HG03064 (cell line): Measurements from ENCODE around the gene TMEM33.
"Not testable (repeated sequence)": the region's sequence is repeated elsewhere in the genome, so short reads cannot be mapped to it uniquely, and the experiment has no call there.

Experiments
- ATAC-seq: cut with Tn5 transposase; IDR thresholded peaks from one replicate; pipeline ENCODE4 v1.9.1; 2021; ENCODE audit warnings: low read depth; ENCODE audit not compliant: unreplicated experiment

TMEM33 gene

GRCh38 chr4:41934901-41935651 lies at the start of gene TMEM33:
TMEM33 (plus strand) TSS chr4:41935429; CDS start chr4:41935485, 56 bp downstream.
- peak; percentile 91 for ATAC-seq

GRCh38 chr4:41885456-41885855 lies 49.8 kb upstream of the TMEM33 start:
- no peak for ATAC-seq

GRCh38 chr4:41887277-41887676 lies 48.0 kb upstream of the TMEM33 start:
- no peak for ATAC-seq

GRCh38 chr4:41887821-41888686 lies 47.2 kb upstream of the TMEM33 start:
- no peak for ATAC-seq

DNA sequence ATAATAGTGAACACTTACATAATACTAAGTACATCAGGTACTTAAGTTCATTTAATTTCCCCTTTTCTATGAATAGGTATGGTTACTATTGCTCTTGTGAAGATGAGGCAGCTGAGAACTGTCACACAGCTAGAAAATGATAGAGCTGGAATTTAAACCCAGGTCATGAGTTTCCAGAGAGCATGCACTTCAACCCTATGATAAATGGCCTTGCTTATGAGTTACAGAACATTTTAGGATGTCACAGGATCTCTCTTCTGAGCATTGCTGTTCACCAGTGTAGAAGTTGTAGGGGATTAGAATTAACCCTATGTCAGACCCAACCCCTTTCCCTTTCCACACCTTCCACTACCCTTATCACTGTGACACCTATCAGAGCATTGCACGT lies 46.5 kb upstream of the TMEM33 start:
- no peak for ATAC-seq

- ATAC-seq: no peak
Observed at GRCh38 chr4:41889317-41889716, 45.9 kb upstream of the TMEM33 start.

DNA sequence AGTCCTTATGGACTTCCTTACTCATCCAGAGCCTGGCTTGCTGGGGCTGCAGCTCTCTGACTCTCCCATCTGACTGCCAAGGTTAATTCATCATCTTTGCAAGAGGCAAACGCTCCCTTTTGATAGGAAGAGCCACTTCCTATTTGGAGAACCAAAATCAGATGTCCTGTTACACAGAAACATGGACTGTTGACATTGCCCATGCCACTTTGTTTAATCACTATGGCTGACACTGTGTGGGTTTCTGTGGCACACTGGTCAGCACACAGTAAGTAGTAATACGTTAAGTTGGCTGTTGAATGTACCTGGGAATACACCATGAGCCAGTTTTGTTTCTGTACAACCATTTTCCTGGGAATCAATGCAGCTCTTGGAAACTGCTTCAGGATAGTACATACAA lies 45.1 kb upstream of the TMEM33 start:
- no peak for ATAC-seq

- no peak for ATAC-seq
Observed at GRCh38 chr4:41896648-41897047, 38.6 kb upstream of the TMEM33 start.

GRCh38 chr4:41897698-41898097 lies 37.5 kb upstream of the TMEM33 start:
- no peak for ATAC-seq

DNA sequence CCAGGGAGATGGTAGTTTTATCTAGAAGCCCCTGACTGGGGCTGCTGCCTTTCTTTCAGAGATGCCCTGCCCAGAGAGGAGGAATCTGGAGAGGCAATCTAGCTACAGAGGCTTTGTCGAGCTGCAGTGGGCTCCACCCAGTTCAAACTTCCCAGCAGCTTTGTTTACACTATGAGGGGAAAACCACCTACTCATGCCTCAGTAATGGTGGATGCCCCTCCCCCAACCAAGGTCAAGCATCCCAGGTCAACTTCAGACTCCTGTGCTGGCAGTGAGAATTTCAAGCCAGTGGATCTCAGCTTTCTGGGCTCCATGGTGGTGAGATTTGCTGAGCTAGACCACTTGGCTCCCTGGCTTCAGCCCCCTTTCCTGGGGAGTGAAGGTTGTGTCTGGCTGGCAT lies 26.1 kb upstream of the TMEM33 start:
- not testable (repeated sequence) for ATAC-seq

DNA sequence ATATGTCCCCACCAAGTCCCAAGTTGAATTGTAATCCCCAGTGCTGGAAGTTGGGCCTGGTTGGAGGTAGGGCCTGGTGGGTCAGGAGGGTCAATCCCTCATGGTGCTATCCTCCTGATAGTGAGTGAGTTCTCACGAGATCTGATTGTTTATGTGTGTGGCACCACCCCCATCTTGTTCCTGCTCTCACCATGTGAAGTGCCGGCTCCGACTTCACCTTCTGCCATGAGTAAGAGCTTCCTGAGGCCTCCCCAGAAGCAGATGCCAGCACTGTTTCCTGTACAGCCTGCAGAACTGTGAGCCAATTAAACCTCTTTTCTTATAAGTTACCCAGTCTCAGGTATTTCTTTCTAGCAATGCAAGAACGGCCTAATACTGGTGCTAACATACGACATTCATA lies 22.7 kb upstream of the TMEM33 start:
- no peak for ATAC-seq

DNA sequence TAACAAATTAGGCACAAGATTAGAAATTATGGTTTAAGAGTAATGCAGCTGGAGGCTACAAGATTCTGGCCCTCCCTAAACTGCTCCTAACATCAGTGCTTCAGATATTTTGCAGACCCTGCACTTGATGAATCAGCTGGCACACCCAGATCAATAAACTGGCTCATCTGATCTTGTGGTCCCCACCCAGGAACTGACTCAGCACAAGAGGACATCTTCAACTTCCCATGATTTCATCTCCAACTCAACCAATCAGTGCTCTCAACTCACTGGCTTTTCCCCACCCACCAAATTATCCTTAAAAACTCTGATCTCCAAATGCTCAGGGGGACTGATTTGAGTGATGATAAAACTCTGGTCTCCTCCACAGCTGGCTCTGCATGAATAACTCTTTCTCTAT lies 21.7 kb upstream of the TMEM33 start:
- no peak for ATAC-seq

DNA sequence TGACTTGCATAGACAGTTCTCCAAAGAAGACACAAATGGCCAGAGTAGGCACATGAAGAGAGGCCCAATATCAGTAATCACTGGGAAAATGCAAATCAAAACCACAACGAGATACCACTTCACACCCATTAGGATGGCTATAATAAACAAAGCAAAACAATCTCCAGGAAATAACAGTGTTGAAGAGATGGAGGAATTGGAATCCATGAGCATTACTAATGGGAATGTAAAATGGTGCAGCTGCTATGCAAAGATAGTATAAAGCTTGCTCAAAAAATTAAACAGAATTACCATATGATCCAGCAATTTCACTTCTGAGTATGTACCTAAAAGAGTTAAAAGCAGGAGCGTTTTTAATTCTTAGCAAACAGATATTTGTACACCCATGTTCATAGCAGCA lies 17.0 kb upstream of the TMEM33 start:
- no peak for ATAC-seq

- not testable (repeated sequence) for ATAC-seq
Observed at GRCh38 chr4:41920416-41920815, 14.8 kb upstream of the TMEM33 start.

DNA sequence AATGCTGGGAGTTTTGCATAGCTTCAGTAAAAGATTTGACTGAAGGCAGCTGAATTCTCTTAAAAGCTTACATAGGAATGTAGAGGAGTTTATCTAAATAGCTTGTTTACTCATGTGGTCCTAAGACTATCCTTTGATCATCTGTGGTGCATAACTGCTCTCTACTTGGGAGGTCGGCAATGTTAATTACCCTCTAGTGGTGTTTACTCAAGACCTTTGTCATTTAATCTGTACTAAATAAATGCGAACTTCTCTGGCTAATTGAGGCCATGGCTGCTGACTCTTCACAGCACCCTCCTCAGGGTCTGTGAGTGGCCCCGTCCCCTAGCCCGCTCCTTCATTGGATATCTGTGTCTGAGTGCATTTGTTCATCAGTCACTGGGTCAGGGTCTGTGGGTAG lies 13.8 kb upstream of the TMEM33 start:
- no peak for ATAC-seq

DNA sequence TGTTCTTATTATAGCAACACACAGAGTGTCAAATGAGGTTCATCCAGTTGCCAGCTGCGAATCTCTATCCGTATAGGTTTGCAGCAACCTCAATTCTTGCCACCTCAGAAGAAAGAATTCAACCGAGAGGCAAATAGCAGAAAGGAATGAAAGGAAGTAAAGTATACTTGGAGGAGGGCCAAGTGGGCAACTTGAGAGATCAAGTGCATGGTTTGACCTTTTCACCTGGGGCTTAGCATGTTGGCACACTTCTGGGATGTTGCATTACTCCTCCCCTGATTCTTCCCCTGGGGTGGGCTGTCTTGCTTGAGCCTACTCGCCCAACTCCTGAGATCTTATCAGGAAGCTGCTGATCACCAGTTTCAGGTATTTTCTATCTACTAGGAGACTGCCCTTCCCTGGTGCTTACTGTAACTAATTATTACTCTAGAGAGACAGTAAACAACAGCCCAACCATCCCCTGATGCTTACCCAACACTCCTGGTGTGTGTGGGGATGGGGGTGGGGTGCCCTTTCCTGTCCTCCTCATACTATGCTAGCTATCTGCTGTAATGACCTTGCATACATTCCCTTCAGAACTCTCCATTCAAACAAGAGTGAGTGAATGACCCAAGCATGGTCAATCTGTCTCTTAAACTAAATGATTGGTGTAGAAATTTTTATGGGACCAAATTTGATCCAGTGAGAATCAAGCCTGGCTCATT lies 7.3 kb upstream of the TMEM33 start:
- ATAC-seq: no peak

- ATAC-seq: no peak
Observed at GRCh38 chr4:41930139-41930831, 4.9 kb upstream of the TMEM33 start.

GRCh38 chr4:41932988-41933387 lies 2.2 kb upstream of the TMEM33 start:
- ATAC-seq: no peak

DNA sequence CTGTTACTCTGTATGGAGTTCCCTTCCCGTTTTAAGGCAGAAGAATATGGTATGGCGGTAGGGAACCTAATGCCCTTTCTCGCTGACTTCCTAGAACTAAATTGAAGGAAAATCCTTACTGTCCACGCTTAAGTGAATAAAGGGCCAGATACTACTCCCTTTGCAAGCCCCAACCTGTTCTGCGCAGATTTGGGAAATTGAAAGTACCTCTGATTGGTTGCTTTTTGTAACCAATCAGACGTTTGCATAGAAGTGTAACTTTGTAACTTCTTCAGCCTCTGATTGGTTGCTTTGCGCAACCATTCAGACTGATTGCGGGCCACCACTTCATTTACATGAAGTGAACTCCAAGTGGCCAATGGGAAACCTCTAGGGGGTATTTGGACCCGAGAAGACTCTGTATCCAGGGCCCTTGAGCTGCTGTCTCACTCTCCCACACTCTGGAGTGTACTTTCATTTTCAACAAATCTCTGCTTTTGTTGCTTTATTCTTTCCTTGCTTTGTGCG lies 1.2 kb upstream of the TMEM33 start:
- ATAC-seq: no peak

DNA sequence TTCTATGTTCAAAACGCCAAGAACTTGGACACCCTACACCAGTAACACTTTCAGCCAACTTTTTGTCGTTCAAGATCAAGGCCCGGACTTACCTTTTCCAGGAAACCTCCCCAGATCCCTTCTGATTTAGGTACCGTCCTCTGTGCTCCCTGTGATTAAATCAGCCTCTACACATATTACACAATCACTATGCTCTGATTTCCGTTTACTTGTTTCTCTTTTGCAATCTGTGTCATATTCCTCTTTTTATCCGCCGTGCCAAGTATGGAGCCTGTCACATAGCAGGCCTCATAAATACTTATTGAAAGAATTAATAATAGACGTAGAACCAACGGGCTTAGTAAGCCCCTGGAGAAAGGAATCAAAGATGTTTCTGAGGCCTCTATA lies 722 bp upstream of the TMEM33 start:
- no peak for ATAC-seq

GRCh38 chr4:41935652-41936021 lies 408 bp downstream of the TMEM33 start:
- ATAC-seq: peak; percentile 16
